Measurements from ENCODE around the gene ATG10.

- TF ChIP-seq, protein P1, sequence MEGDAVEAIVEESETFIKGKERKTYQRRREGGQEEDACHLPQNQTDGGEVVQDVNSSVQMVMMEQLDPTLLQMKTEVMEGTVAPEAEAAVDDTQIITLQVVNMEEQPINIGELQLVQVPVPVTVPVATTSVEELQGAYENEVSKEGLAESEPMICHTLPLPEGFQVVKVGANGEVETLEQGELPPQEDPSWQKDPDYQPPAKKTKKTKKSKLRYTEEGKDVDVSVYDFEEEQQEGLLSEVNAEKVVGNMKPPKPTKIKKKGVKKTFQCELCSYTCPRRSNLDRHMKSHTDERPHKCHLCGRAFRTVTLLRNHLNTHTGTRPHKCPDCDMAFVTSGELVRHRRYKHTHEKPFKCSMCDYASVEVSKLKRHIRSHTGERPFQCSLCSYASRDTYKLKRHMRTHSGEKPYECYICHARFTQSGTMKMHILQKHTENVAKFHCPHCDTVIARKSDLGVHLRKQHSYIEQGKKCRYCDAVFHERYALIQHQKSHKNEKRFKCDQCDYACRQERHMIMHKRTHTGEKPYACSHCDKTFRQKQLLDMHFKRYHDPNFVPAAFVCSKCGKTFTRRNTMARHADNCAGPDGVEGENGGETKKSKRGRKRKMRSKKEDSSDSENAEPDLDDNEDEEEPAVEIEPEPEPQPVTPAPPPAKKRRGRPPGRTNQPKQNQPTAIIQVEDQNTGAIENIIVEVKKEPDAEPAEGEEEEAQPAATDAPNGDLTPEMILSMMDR (IDR thresholded peaks at IDR 0.05) = no peak
- no peak for TF ChIP-seq ZFX (IDR thresholded peaks at IDR 0.05; ENCODE audit: borderline replicate concordance)
These were observed 134.9 kb downstream of the ATG10 start for GRCh38 chr5:82106756-82107155.

Measured in 22Rv1 (cell line).